IMR-90 (cell line): ENCODE measurements around the gene IGF1R. TPM values are rescaled to one million over a fixed set of nuclear protein-coding genes. Genes with fewer than 3 reads are reported as not detected.

ENCODE experiments used
- ATAC-seq: fragments of 200-7000 bp; cut with Tn5 transposase; 2 replicates; pipeline ENCODE4 v1.9.1; 2020; ENCODE audit warnings: low read depth, mild to moderate bottlenecking, moderate library complexity
- BruUV-seq: library from RNA; stranded (reverse); fragments of 400-500 nt; replicated peaks from 2 replicates; lab custom pipeline; 2021; lab: Mats Ljungman, UMichigan
- CTCF ChIA-PET: fragments of 300-600 bp; formaldehyde crosslinking; extraction: SDS; loops from one replicate; lab custom pipeline; 2021; ENCODE audit warnings: antibody characterized with exemption; lab: Yijun Ruan, JAX
- POLR2A ChIA-PET: fragments of 300-600 bp; sonication (Branson Sonifier 250); formaldehyde crosslinking; loops from one replicate; lab custom pipeline; 2022; ENCODE audit warnings: antibody characterized with exemption; ENCODE audit not compliant: unreplicated experiment; lab: Charles Lee
- DNase-seq: peaks from one replicate; pipeline ENCODE4 v3.0.0; 2013
- H2AFZ ChIP-seq: replicated peaks from 2 replicates; pipeline ENCODE3; 2013; ENCODE audit warnings: low read length, mild to moderate bottlenecking; ENCODE audit not compliant: poor library complexity
- H2AK5ac ChIP-seq: 2 replicates; pipeline ENCODE4 v1.6.1; 2013; ENCODE audit warnings: low read depth, low read length, inconsistent platforms
- H2AK9ac ChIP-seq: replicated peaks from 2 replicates; pipeline ENCODE3; 2013; ENCODE audit warnings: mild to moderate bottlenecking, low read depth, low read length, moderate library complexity; ENCODE audit not compliant: poor library complexity
- H2BK120ac ChIP-seq: 2 replicates; pipeline ENCODE4 v1.6.1; 2013; ENCODE audit warnings: low read depth, low read length, inconsistent platforms
- H2BK15ac ChIP-seq: 3 replicates; pipeline ENCODE4 v1.6.1; 2013; ENCODE audit warnings: low read depth, low read length, inconsistent platforms
- H2BK20ac ChIP-seq: 2 replicates; pipeline ENCODE4 v1.6.1; 2013; ENCODE audit warnings: low read depth, mild to moderate bottlenecking, inconsistent platforms, low read length, moderate library complexity
- H2BK5ac ChIP-seq: 2 replicates; pipeline ENCODE4 v1.6.1; 2013; ENCODE audit warnings: mild to moderate bottlenecking, low read depth, low read length, inconsistent platforms; ENCODE audit not compliant: poor library complexity, severe bottlenecking
- H3K14ac ChIP-seq: replicated peaks from 2 replicates; pipeline ENCODE4 v1.6.1; 2013; ENCODE audit warnings: low read depth, low read length, inconsistent platforms
- H3K18ac ChIP-seq: 2 replicates; pipeline ENCODE4 v1.6.1; 2013; ENCODE audit warnings: low read depth, low read length, control low read depth
- H3K23ac ChIP-seq: 2 replicates; pipeline ENCODE4 v1.6.1; 2013; ENCODE audit warnings: low read depth, low read length, inconsistent platforms
- H3K27ac ChIP-seq: 2 replicates; pipeline ENCODE4 v1.5.1; 2013; ENCODE audit warnings: mild to moderate bottlenecking, control low read depth, low read length; ENCODE audit not compliant: insufficient read depth
- H3K27me3 ChIP-seq: 2 replicates; pipeline ENCODE4 v1.6.1; 2013; ENCODE audit warnings: low read length; ENCODE audit not compliant: control insufficient read depth, insufficient read depth
- H3K36me3 ChIP-seq: 2 replicates; pipeline ENCODE4 v1.6.1; 2013; ENCODE audit warnings: low read length, mixed read lengths; ENCODE audit not compliant: control insufficient read depth, insufficient read depth
- H3K4ac ChIP-seq: 2 replicates; pipeline ENCODE4 v1.6.1; 2013; ENCODE audit warnings: low read depth, low read length, inconsistent platforms
- H3K4me1 ChIP-seq: 2 replicates; pipeline ENCODE4 v1.6.1; 2013; ENCODE audit warnings: low read length, mixed read lengths; ENCODE audit not compliant: control insufficient read depth, insufficient read depth
- H3K4me2 ChIP-seq: 2 replicates; pipeline ENCODE4 v1.6.1; 2013; ENCODE audit warnings: low read depth, mild to moderate bottlenecking, control low read depth, low read length, moderate library complexity
- H3K4me3 ChIP-seq: 2 replicates; pipeline ENCODE4 v1.5.1; 2013; ENCODE audit warnings: low read depth, mild to moderate bottlenecking, control low read depth, low read length, moderate library complexity; ENCODE audit not compliant: insufficient read depth
- H3K56ac ChIP-seq: 2 replicates; pipeline ENCODE4 v1.6.1; 2013; ENCODE audit warnings: low read length, inconsistent platforms; ENCODE audit not compliant: insufficient read depth; ENCODE audit errors: extremely low read depth
- H3K79me1 ChIP-seq, 2 experiments: 2 replicates each; pipeline ENCODE4 v1.6.1; 2013; ENCODE audit warnings: low read length in 2 of 2, inconsistent platforms in 1 of 2, low read depth in 1 of 2
- H3K9ac ChIP-seq: 2 replicates; pipeline ENCODE4 v1.6.1; 2013; ENCODE audit warnings: low read depth, low read length, control low read depth
- H3K9me1 ChIP-seq: 2 replicates; pipeline ENCODE4 v1.6.1; 2013; ENCODE audit warnings: low read length, inconsistent platforms; ENCODE audit not compliant: insufficient read depth
- H3K9me3 ChIP-seq: 2 replicates; pipeline ENCODE4 v1.6.1; 2013; ENCODE audit warnings: low read length; ENCODE audit not compliant: control insufficient read depth, insufficient read depth
- H4K20me1 ChIP-seq: 2 replicates; pipeline ENCODE4 v1.6.1; 2013; ENCODE audit warnings: low read length, inconsistent platforms; ENCODE audit not compliant: insufficient read depth
- H4K5ac ChIP-seq: 2 replicates; pipeline ENCODE4 v1.6.1; 2013; ENCODE audit warnings: mild to moderate bottlenecking, low read depth, low read length, control low read depth
- H4K8ac ChIP-seq, 2 experiments: 2 replicates each; pipeline ENCODE4 v1.6.1; 2013; ENCODE audit warnings: low read depth in 2 of 2, low read length in 2 of 2, control low read depth in 1 of 2, inconsistent platforms in 1 of 2
- H4K91ac ChIP-seq: 2 replicates; pipeline ENCODE4 v1.6.1; 2013; ENCODE audit warnings: low read depth, low read length, inconsistent platforms; ENCODE audit not compliant: insufficient read depth
- CEBPB ChIP-seq: IDR thresholded peaks from 2 replicates; pipeline ENCODE4 v1.6.1; 2012; ENCODE audit warnings: low read depth, low read length, improper control_type of control experiment
- FOS ChIP-seq: fragments of 150-350 bp; IDR thresholded peaks from 2 replicates; pipeline ENCODE4 v1.6.1; 2016; ENCODE audit warnings: low read depth, low read length
- MAFK ChIP-seq: IDR thresholded peaks from 2 replicates; pipeline ENCODE4 v1.6.1; 2012; ENCODE audit warnings: low read depth, low read length, improper control_type of control experiment
- MAZ ChIP-seq: IDR thresholded peaks from 2 replicates; pipeline ENCODE4 v1.6.1; 2012; ENCODE audit warnings: low read depth, mild to moderate bottlenecking, low read length, improper control_type of control experiment, moderate library complexity, borderline replicate concordance
- NFE2L2 ChIP-seq: fragments of 150-350 bp; IDR thresholded peaks from 2 replicates; pipeline ENCODE4 v1.6.1; 2016; ENCODE audit warnings: low read depth, mild to moderate bottlenecking, low read length
- RCOR1 ChIP-seq: IDR thresholded peaks from 2 replicates; pipeline ENCODE4 v1.6.1; 2012; ENCODE audit warnings: mild to moderate bottlenecking, low read length, improper control_type of control experiment; ENCODE audit not compliant: insufficient replicate concordance
- RFX5 ChIP-seq: IDR thresholded peaks from 2 replicates; pipeline ENCODE4 v1.8.0; 2012; ENCODE audit warnings: low read depth, mild to moderate bottlenecking, low read length, moderate library complexity
- WGBS, 2 experiments: methylation state at CpG; one replicate each; pipeline versions ENCODE4 v1.1.5 to v1.1.7; 2013; ENCODE audit warnings: missing lambda C conversion rate in 2 of 2; ENCODE audit not compliant: insufficient read length in 1 of 2; ENCODE audit errors: extremely low coverage in 2 of 2; 5-methylcytosine and 5-hydroxymethylcytosine counted together
- dilution Hi-C: fragments of 300-500 bp; cut with HindIII; formaldehyde crosslinking; loops from one replicate; pipeline ENCODE4 v1.14.3; 2018; ENCODE audit warnings: low sequenced_read_pairs; ENCODE audit not compliant: unreplicated experiment
- in situ Hi-C: fragments of 300-500 bp; cut with MboI; formaldehyde crosslinking; loops from 3 replicates; pipeline ENCODE4 v1.14.3; 2019; ENCODE audit warnings: low sequenced_read_pairs, inconsistent platforms, mixed read lengths
- intact Hi-C: fragments of 100-400 bp; cut with micrococcal nuclease; formaldehyde crosslinking; loops from 2 replicates; pipeline ENCODE4 v1.10.0; 2022
- polyA plus RNA-seq, 3 experiments: library from polyadenylated mRNA; depleted of rRNA; stranded (reverse); fragments of >200 nt; gene quantifications; 2 replicates each; pipeline ENCODE4 v1.2.3, GENCODE V29; 2012; ENCODE audit warnings: low replicate concordance in 1 of 3
- total RNA-seq: library from RNA; depleted of rRNA; stranded (reverse); fragments of >200 nt; gene quantifications from 2 replicates; pipeline ENCODE4 v1.2.3, GENCODE V29; 2012

Gene IGF1R
- total and polyA plus RNA-seq, 2 of the 4 experiments (the other 2 are of a cell fraction): 24.0 to 24.9 TPM

GRCh38 chr15:98805434-98806274 is 157.3 kb downstream of the IGF1R start (continued):
- TF ChIP-seq CEBPB: no peak

- H3K4me1 ChIP-seq: peaks cover 16% of the 10 kb centered on the region
- 100% methylated on average over 3 of the region's 9 CpGs; no CpG with 5 or more reads in 1 of the 2 experiments for WGBS, 2 experiments
- H2AK9ac ChIP-seq: no peak overlapping the region
- no peaks in the 10 kb centered on the region for H3K9me3 ChIP-seq
- TF ChIP-seq RFX5: no peak
- TF ChIP-seq RCOR1: no peak
- no peak for TF ChIP-seq MAFK
- TF ChIP-seq NFE2L2: no peak
- TF ChIP-seq CEBPB: no peak
- no peak for TF ChIP-seq FOS
- no peak for TF ChIP-seq MAZ
- H3K18ac ChIP-seq: no peak overlapping the region
- no peak overlapping the region for H2AK5ac ChIP-seq
- H3K4me2 ChIP-seq: no peak overlapping the region
- H3K56ac ChIP-seq: no peak overlapping the region
- dilution Hi-C loops (no loop called here), in situ Hi-C loops (no loop called here), intact Hi-C loops (no loop called here)
- H3K79me1 ChIP-seq: peaks cover 50 to 85% of the 10 kb centered on the region in 2 experiments
- no peak overlapping the region for H3K23ac ChIP-seq
- H3K4ac ChIP-seq: no peak overlapping the region
- H2BK120ac ChIP-seq: no peak overlapping the region
- H2BK15ac ChIP-seq: no peak overlapping the region
- peaks cover 35% of the 10 kb centered on the region for H3K9me1 ChIP-seq
- H4K8ac ChIP-seq: no peak overlapping the region
- no peak overlapping the region for H4K91ac ChIP-seq
- H3K36me3 ChIP-seq: no peaks in the 10 kb centered on the region
- H2BK5ac ChIP-seq: no peak overlapping the region
- H3K9ac ChIP-seq: no peak overlapping the region
- H4K5ac ChIP-seq: no peak overlapping the region
- H3K14ac ChIP-seq: no peak overlapping the region
- no TSS peak for BruUV-seq
- no peak overlapping the region for H3K4me3 ChIP-seq
- no peak overlapping the region for H2BK20ac ChIP-seq
- DNase-seq (no peak), ATAC-seq (no peak)
- POLR2A ChIA-PET: no interaction called here
- H2AFZ ChIP-seq: no peak overlapping the region
- peaks cover 81% of the 10 kb centered on the region for H4K20me1 ChIP-seq
- CTCF ChIA-PET: interaction anchor here (0.6 to 0.9 kb wide), 2 partner anchors 50 to 1589 kb away, joined by 3 read pairs; no protein-coding TSS in a partner anchor
- no peak overlapping the region for H3K27ac ChIP-seq
- H3K27me3 ChIP-seq: no peaks in the 10 kb centered on the region
Measured at GRCh38 chr15:98806275-98806895, 158.0 kb downstream of the IGF1R start.
